Parathyroid adenoma (tissue), 2 donors: Measurements from ENCODE around the gene CACHD1.

ENCODE experiments used
- H2AFZ ChIP-seq: fragments of 300-600 bp; sonication (generic); one replicate; pipeline ENCODE4 v1.7.0; 2017; ENCODE audit warnings: antibody characterized with exemption, mild to moderate bottlenecking
- H3K27ac ChIP-seq: fragments of 300-600 bp; sonication (generic); one replicate; pipeline ENCODE4 v1.7.0; 2017
- H3K27me3 ChIP-seq: fragments of 300-600 bp; sonication (generic); one replicate; pipeline ENCODE4 v1.7.0; 2017; ENCODE audit warnings: low read length; ENCODE audit not compliant: control insufficient read depth, insufficient read depth
- H3K36me3 ChIP-seq: fragments of 300-600 bp; sonication (generic); one replicate; pipeline ENCODE4 v1.7.0; 2017; ENCODE audit warnings: low read length; ENCODE audit not compliant: control insufficient read depth, insufficient read depth
- H3K4me1 ChIP-seq: fragments of 300-600 bp; sonication (generic); one replicate; pipeline ENCODE4 v1.7.0; 2017; ENCODE audit warnings: control low read depth
- H3K4me2 ChIP-seq: fragments of 300-600 bp; sonication (generic); one replicate; pipeline ENCODE4 v1.7.0; 2017; ENCODE audit warnings: low read length
- H3K4me3 ChIP-seq: fragments of 300-600 bp; sonication (generic); one replicate; pipeline ENCODE4 v1.7.0; 2017; ENCODE audit warnings: low read depth, low read length
- H3K79me2 ChIP-seq: fragments of 300-600 bp; sonication (generic); one replicate; pipeline ENCODE4 v1.7.0; 2017; ENCODE audit warnings: control low read depth
- H3K9ac ChIP-seq: fragments of 300-600 bp; sonication (generic); one replicate; pipeline ENCODE4 v1.7.0; 2017; ENCODE audit warnings: mild to moderate bottlenecking
- H3K9me3 ChIP-seq: fragments of 300-600 bp; sonication (generic); one replicate; pipeline ENCODE4 v1.7.0; 2017; ENCODE audit warnings: low read length; ENCODE audit not compliant: control insufficient read depth
- TF ChIP-seq, protein P1 (sequence below): fragments of 300-600 bp; sonication (generic); IDR thresholded peaks from one replicate; pipeline ENCODE4 v1.7.0; 2017; ENCODE audit warnings: antibody characterized with exemption, mild to moderate bottlenecking
- donor health status: primary hyperparathyroidism.

Gene CACHD1

DNA sequence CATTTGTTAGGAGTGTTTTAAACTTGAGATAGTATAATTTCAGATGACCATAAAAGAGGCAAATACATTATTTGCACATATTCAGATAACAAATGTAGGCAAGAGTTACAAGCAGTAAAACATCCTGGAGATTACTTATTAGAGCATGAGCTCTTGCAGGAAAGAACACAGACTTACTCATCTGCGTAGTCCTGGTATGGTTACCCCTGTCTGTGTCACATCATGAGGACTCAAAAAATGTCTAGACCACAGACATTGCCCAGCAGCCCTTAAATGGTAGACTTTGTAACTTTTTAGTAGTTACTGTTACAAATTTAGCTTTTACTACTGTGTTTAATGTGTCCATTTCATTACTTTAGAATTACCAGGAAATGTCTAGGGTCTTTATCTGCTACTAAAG lies 12.8 kb downstream of the CACHD1 start:
- H3K4me3 ChIP-seq, result no peak overlapping the region
- H3K4me2 ChIP-seq, result no peak overlapping the region
- H3K27ac ChIP-seq, result no peak overlapping the region
- H3K79me2 ChIP-seq, result peaks cover 29% of the 10 kb centered on the region
- peaks cover 4% of the 10 kb centered on the region for H3K4me1 ChIP-seq
- TF ChIP-seq, protein P1, sequence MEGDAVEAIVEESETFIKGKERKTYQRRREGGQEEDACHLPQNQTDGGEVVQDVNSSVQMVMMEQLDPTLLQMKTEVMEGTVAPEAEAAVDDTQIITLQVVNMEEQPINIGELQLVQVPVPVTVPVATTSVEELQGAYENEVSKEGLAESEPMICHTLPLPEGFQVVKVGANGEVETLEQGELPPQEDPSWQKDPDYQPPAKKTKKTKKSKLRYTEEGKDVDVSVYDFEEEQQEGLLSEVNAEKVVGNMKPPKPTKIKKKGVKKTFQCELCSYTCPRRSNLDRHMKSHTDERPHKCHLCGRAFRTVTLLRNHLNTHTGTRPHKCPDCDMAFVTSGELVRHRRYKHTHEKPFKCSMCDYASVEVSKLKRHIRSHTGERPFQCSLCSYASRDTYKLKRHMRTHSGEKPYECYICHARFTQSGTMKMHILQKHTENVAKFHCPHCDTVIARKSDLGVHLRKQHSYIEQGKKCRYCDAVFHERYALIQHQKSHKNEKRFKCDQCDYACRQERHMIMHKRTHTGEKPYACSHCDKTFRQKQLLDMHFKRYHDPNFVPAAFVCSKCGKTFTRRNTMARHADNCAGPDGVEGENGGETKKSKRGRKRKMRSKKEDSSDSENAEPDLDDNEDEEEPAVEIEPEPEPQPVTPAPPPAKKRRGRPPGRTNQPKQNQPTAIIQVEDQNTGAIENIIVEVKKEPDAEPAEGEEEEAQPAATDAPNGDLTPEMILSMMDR, result no peak
- H3K9me3 ChIP-seq, result no peaks in the 10 kb centered on the region
- no peak overlapping the region for H3K9ac ChIP-seq
- H3K27me3 ChIP-seq, result no peaks in the 10 kb centered on the region
- H2AFZ ChIP-seq, result no peak overlapping the region
- H3K36me3 ChIP-seq, result no peaks in the 10 kb centered on the region

DNA sequence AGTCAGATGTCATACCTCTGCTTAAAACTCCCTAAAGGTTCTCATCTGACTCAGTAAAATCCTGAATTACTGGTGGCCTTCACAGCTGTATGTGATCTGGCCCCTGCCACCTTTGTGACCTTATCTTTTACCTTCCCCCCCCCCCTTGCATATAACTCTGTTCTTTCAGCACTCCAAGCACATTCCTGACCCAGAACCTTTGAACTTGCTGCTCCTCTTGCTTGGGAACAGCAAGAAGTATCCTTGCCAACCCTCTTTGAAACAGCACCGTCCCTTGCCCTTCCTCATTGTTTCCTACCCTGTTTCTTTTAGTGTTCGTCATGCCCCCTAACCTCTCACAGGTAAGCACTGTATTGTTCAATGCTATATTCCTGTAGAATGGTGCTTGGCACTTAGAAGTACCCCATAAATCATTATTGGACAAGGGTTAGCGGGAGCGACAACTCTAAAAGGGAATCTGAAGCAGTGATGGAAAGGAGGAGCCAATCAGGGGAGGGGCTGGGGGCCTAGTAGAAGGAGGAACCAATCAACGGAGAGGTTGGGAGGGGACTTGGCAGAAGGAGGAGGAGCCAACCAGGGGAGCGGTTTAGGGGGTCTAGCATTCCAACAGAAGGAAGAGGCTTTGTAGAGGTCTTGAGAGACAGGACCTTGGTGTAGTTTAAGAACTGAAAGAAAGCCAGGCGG lies 13.9 kb downstream of the CACHD1 start:
- no peak overlapping the region for H3K9ac ChIP-seq
- H3K27ac ChIP-seq, result no peak overlapping the region
- peaks cover 4% of the 10 kb centered on the region for H3K4me1 ChIP-seq
- no peaks in the 10 kb centered on the region for H3K27me3 ChIP-seq
- no peak overlapping the region for H3K4me3 ChIP-seq
- H3K79me2 ChIP-seq, result peaks cover 24% of the 10 kb centered on the region
- no peak overlapping the region for H2AFZ ChIP-seq
- H3K4me2 ChIP-seq, result no peak overlapping the region
- TF ChIP-seq, protein P1, result no peak
- no peaks in the 10 kb centered on the region for H3K9me3 ChIP-seq
- H3K36me3 ChIP-seq, result no peaks in the 10 kb centered on the region

DNA sequence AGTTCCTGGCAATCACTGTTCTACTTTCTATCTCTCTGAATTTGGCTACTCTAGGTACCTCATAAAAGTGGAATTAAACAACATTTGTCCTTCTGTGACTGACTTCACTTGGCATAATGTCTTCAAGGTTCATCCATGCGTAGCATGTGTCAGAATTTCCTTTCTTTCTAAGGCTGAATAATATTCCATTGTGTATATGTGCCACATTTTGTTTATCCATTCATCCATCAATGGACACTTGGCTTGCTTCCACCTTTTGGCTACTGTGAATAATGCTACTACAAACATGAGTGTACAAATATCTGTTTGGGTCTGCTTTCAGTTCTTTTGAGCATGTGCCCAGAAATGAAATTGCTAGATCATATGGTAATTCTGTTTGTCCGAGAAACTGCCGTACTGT lies 14.7 kb downstream of the CACHD1 start:
- H3K4me1 ChIP-seq, result peaks cover 4% of the 10 kb centered on the region
- H3K27me3 ChIP-seq, result no peaks in the 10 kb centered on the region
- H3K27ac ChIP-seq, result no peak overlapping the region
- H2AFZ ChIP-seq, result no peak overlapping the region
- TF ChIP-seq, protein P1, result no peak
- H3K4me2 ChIP-seq, result no peak overlapping the region
- H3K9me3 ChIP-seq, result no peaks in the 10 kb centered on the region
- H3K9ac ChIP-seq, result no peak overlapping the region
- no peaks in the 10 kb centered on the region for H3K36me3 ChIP-seq
- H3K79me2 ChIP-seq, result peaks cover 24% of the 10 kb centered on the region
- H3K4me3 ChIP-seq, result no peak overlapping the region

DNA sequence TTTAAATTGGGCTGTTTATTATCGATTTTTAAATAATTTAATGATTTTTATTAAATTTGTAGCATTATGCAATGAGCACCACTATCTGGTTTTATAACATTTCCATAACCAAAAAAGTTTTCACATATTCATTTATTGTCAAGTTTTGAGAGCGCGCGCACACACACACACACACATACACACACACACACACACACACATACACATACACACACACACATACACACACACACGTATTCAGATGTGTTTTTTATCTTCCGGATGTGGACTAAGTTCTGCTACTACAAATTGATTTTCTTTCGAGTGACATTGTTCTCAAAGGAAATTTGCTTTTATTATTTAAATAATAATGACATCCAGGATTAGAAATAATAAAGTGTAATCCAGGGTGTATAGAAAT lies 16.3 kb downstream of the CACHD1 start:
- Histone ChIP-seq H3K27me3 (no peaks in the 10 kb centered on the region), H3K9me3 (no peaks in the 10 kb centered on the region), H2AFZ (no peak overlapping the region), H3K4me1 (peaks cover 2% of the 10 kb centered on the region), H3K36me3 (no peaks in the 10 kb centered on the region), H3K27ac (no peak overlapping the region), H3K79me2 (peaks cover 22% of the 10 kb centered on the region), H3K4me3 (no peak overlapping the region), H3K4me2 (no peak overlapping the region), H3K9ac (no peak overlapping the region)
- TF ChIP-seq, protein P1, result no peak

DNA sequence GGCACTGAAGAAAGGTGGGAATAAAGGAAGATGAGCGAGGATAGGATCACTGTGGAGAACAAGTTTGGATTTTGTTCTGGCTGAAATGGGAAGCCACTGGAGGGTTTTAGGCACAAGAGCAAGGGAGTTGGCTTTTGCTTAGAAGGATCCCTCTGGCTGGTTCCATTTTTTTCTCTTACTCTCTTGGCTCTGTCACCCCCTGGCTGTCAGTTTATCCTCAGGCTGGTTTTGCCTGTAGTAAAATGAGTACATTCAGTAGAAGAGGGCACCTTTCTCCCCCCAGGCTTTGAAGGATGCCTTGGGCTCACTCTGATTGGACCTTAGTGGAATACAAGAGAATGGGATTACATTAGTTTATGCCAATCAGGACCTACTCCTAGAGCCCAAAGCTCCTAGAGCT lies 17.1 kb downstream of the CACHD1 start:
- TF ChIP-seq, protein P1, result no peak
- H3K4me1 ChIP-seq, result no peaks in the 10 kb centered on the region
- no peak overlapping the region for H3K4me2 ChIP-seq
- H2AFZ ChIP-seq, result no peak overlapping the region
- peaks cover 19% of the 10 kb centered on the region for H3K79me2 ChIP-seq
- no peaks in the 10 kb centered on the region for H3K9me3 ChIP-seq
- H3K9ac ChIP-seq, result no peak overlapping the region
- H3K4me3 ChIP-seq, result no peak overlapping the region
- H3K27ac ChIP-seq, result no peak overlapping the region
- no peaks in the 10 kb centered on the region for H3K36me3 ChIP-seq
- H3K27me3 ChIP-seq, result no peaks in the 10 kb centered on the region
